ENCODE measurements around the gene CATSPERD.

The CATSPERD gene

DNA sequence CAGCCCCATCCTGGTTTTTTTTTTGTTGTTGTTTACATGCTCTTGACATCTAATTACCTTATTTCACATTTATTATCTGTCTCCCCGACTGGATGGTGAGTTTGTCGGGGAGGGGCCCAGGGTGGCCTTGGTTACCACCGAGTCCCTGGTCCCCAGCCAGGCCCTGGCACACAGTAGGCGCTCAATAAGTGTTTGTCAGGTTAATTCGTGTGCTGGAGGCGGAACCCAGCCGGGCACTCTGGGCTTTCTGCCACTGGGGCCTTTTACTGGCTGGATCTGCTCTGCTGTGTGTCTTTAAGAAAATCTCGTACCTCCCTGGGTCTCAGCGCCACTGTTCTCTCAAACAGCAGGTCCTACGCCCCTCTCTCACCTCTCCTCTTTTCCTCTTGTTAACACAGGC lies 89.0 kb downstream of the CATSPERD start:
- TF ChIP-seq, protein P1, sequence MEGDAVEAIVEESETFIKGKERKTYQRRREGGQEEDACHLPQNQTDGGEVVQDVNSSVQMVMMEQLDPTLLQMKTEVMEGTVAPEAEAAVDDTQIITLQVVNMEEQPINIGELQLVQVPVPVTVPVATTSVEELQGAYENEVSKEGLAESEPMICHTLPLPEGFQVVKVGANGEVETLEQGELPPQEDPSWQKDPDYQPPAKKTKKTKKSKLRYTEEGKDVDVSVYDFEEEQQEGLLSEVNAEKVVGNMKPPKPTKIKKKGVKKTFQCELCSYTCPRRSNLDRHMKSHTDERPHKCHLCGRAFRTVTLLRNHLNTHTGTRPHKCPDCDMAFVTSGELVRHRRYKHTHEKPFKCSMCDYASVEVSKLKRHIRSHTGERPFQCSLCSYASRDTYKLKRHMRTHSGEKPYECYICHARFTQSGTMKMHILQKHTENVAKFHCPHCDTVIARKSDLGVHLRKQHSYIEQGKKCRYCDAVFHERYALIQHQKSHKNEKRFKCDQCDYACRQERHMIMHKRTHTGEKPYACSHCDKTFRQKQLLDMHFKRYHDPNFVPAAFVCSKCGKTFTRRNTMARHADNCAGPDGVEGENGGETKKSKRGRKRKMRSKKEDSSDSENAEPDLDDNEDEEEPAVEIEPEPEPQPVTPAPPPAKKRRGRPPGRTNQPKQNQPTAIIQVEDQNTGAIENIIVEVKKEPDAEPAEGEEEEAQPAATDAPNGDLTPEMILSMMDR (IDR thresholded peaks at IDR 0.05): no peak

DNA sequence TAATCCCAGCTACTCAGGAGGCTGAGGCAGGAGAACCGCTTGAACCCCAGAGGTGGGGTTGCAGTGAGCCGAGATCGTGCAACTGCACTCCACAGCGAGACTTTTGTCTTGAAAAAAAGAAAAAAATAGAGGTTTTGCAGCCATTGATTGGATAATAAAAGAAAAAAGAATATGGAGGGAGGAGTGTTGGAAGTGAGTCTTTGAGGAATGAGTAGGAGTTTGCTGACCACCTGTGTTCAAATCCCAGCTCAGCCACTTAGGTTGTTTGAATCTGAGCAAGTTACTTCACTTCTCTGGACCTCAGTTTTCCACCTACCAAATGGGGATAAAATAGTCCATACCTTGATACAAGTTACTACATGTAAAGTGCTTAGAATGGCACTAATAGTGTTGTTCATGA lies 90.7 kb downstream of the CATSPERD start:
- TF ChIP-seq, protein P1 (IDR thresholded peaks at IDR 0.05): no peak

DNA sequence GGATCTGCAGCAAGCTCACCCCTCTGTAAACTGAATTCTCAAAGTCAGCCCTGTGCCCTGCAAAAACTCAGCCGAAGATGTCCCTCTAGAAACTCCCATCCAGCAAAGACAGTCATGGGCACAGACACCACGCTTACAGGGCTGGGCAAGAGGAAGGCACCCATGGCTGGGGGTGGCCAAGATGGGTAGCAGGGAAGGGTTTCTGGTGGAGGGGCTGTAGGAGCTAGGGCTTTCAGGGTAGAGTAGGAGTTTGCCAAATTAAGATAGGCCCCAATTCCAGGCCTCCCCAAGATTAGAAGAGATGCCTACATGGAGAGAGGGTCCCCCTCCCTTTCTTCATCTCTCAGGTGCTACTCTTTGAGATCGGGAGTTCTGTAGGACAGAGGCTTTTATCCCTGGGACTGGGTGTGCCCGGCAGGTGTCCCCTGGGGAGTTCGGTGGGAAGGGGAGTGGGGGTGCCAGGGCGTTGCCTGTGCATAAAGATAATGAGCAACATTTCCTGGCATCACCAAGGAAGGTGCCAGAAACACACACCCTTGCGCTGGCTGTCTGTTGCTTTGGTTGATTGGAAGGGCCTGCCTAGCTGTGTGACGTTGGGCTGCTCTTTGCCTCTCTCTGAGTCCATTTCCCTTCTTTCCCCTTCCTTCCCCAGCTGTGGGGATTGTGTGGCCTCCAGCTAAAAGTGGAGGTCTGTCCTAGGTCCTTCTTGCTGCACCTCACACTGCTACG lies 93.8 kb downstream of the CATSPERD start:
- TF ChIP-seq, protein P1 (IDR thresholded peaks at IDR 0.05): no peak

DNA sequence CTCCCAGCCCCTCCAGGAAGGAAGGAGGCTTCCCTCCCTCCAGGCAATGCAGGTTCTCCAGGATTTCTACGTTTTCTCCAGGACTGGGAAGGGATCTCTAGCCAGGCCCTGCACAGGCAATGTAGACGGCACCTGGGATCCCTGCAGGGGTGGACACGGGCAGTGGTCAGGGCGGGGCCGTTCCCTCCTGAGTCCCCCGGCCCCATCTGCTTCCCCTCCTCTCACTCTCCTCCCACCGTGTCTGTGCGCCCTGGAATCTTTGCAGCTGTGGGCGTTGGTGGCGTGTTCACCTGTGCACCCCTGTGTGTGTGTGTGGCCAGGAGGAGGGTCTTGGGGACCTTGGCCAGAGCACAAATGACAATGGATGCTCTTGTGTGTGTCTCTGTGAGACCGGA lies 94.4 kb downstream of the CATSPERD start:
- TF ChIP-seq, protein P1 (IDR thresholded peaks at IDR 0.05): no peak

DNA sequence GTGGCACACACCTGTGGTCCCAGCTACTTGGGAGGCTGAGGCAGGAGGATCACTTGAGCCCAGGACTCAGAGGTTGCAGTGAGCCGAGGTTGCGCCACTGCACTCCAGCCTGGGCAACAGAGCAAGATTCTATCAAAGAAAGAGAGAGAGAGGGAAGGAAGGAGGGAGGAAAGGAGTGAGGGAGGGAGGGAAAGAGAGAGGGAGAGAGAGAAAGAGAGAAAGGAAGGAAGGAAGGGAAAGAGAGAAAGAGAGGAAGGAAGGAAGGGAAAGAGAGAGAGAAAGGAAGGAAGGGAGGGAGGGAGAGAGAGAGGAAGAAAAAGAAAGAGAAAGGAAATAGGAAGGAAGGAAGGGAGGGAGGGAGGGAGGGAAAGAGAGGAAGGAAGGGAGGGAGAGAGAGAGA lies 96.8 kb downstream of the CATSPERD start:
- TF ChIP-seq, protein P1 (IDR thresholded peaks at IDR 0.05): no peak

DNA sequence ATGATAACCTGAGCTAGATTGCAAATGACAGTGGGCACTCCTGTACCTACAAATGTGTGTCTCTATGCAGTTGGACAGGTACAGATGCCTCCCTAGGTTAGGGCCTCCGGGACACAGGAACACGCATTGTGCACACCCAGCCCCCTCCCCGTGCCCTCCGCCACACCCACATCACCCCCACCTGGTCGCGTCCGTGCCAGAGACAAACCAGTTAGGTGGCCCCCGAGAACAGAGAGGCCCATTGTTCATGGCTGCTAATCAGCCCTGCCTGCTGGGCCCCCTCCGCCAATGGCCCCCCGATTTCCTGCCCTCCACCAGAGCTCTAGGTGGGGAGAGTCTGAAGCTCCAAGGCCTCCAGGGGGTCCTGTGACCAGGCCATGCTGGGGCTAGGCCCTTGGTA lies 98.2 kb downstream of the CATSPERD start:
- TF ChIP-seq, protein P1 (IDR thresholded peaks at IDR 0.05): no peak

DNA sequence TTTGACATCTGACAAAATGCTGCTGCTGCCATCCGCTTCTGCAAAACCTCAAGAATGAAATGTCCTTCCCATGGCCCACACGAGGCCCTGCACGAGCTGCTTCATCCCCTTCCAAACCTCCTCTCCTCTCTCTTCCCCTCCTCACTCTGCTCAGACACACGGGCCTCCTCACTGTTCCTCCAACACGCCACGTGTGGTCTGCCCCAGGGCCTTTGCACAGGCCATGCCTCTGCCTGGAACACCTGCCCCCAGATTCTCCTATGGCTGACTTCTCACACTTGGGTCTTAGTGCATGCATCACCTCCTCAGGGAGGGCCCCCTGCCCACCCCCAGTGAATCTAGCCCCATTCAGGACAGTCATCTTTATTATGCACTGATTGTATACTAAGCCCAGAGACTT lies 100.3 kb downstream of the CATSPERD start:
- TF ChIP-seq, protein P1 (IDR thresholded peaks at IDR 0.05): no peak
